PC-3 (cell line): ENCODE results near the gene GATAD2B. TPM values are rescaled to one million over a fixed set of nuclear protein-coding genes. Genes with fewer than 3 reads are reported as not detected.
A peak's percentile ranks its signal among the peaks of the same experiment; 100 is the strongest.

Source experiments
- ATAC-seq: fragments of 200-7000 bp; cut with Tn5 transposase; 2 replicates; pipeline ENCODE4 v1.9.1; 2020; ENCODE audit warnings: mild to moderate bottlenecking, moderate library complexity
- BruUV-seq: library from RNA; stranded (reverse); fragments of 400-500 nt; replicated peaks from 2 replicates; lab custom pipeline; 2021; lab: Mats Ljungman, UMichigan
- CTCF ChIA-PET: fragments of 300-600 bp; sonication (Branson Sonifier 250); formaldehyde crosslinking; loops from one replicate; lab custom pipeline; 2022; ENCODE audit warnings: antibody characterized with exemption; lab: Charles Lee
- POLR2A ChIA-PET: fragments of 300-600 bp; sonication (Branson Sonifier 250); formaldehyde crosslinking; loops from one replicate; lab custom pipeline; 2022; ENCODE audit warnings: antibody characterized with exemption; ENCODE audit not compliant: unreplicated experiment; lab: Charles Lee
- DNase-seq: peaks from one replicate; pipeline ENCODE4 v3.0.0-alpha.2; 2015
- H2AFZ ChIP-seq: fragments of 300-600 bp; sonication (generic); 2 replicates; pipeline ENCODE4 v1.6.0; 2016; ENCODE audit warnings: antibody characterized with exemption, low read length
- H3F3A ChIP-seq: fragments of 300-600 bp; sonication (generic); one replicate; pipeline ENCODE4 v1.6.0; 2017; ENCODE audit warnings: antibody characterized with exemption, low read length, control low read depth, mild to moderate bottlenecking; ENCODE audit not compliant: unreplicated experiment
- H3K27ac ChIP-seq: fragments of 300-600 bp; sonication (generic); 2 replicates; pipeline ENCODE4 v1.5.1; 2016; ENCODE audit warnings: mild to moderate bottlenecking, low read length
- H3K27me3 ChIP-seq: fragments of 300-600 bp; sonication (generic); 2 replicates; pipeline ENCODE4 v1.6.1; 2016; ENCODE audit warnings: low read length, mixed read lengths
- H3K36me3 ChIP-seq: fragments of 300-600 bp; sonication (generic); 2 replicates; pipeline ENCODE4 v1.6.1; 2016; ENCODE audit warnings: low read depth, mixed run types, low read length, mixed read lengths
- H3K4me1 ChIP-seq: fragments of 300-600 bp; sonication (generic); 2 replicates; pipeline ENCODE4 v1.5.1; 2016; ENCODE audit warnings: low read length; ENCODE audit not compliant: insufficient read depth
- H3K4me2 ChIP-seq: fragments of 300-600 bp; sonication (generic); 2 replicates; pipeline ENCODE4 v1.6.0; 2016; ENCODE audit warnings: low read length
- H3K4me3 ChIP-seq: fragments of 300-600 bp; sonication (generic); 2 replicates; pipeline ENCODE4 v1.5.1; 2016; ENCODE audit warnings: mild to moderate bottlenecking, low read length, mixed read lengths
- H3K79me2 ChIP-seq: fragments of 300-600 bp; sonication (generic); 2 replicates; pipeline ENCODE4 v1.6.1; 2017; ENCODE audit warnings: low read length, mixed read lengths
- H3K9ac ChIP-seq: fragments of 300-600 bp; sonication (generic); 2 replicates; pipeline ENCODE4 v1.6.0; 2016; ENCODE audit warnings: mild to moderate bottlenecking, low read length
- H3K9me2 ChIP-seq: fragments of 300-600 bp; sonication (generic); replicated peaks from 2 replicates; pipeline ENCODE4 v1.6.1; 2016; ENCODE audit warnings: mixed run types, low read length, mixed read lengths
- H3K9me3 ChIP-seq: fragments of 300-600 bp; sonication (generic); 2 replicates; pipeline ENCODE4 v1.6.1; 2016; ENCODE audit warnings: low read length, mixed read lengths
- H4K20me1 ChIP-seq: fragments of 300-600 bp; sonication (generic); 2 replicates; pipeline ENCODE4 v1.6.1; 2016; ENCODE audit warnings: low read length, mixed read lengths
- CTCF ChIP-seq: fragments of 300-600 bp; sonication (generic); conservative IDR thresholded peaks from 2 replicates; pipeline ENCODE4 v1.5.1; 2017; ENCODE audit warnings: antibody characterized with exemption, low read depth, mild to moderate bottlenecking, low read length
- EZH2 ChIP-seq: fragments of 300-600 bp; sonication (generic); IDR thresholded peaks from one replicate; pipeline ENCODE4 v1.6.1; 2017; ENCODE audit warnings: antibody characterized with exemption, mild to moderate bottlenecking, low read length; ENCODE audit not compliant: unreplicated experiment
- EZH2phosphoT487 ChIP-seq: fragments of 300-600 bp; sonication (generic); IDR thresholded peaks from 2 replicates; pipeline ENCODE4 v1.6.1; 2018; ENCODE audit warnings: mild to moderate bottlenecking, antibody characterized with exemption, low read length, borderline replicate concordance
- intact Hi-C: fragments of 100-400 bp; cut with micrococcal nuclease; formaldehyde crosslinking; loops from 2 replicates; pipeline ENCODE4 v1.9.0; 2023
- total RNA-seq: library from RNA; depleted of rRNA; stranded (reverse); fragments of >200 nt; gene quantifications from 2 replicates; pipeline ENCODE4 v1.2.3, GENCODE V29; 2014

GATAD2B gene
- total RNA-seq, 1 experiment from 2014 or later, result 7.2 TPM

- BruUV-seq, result TSS peak; percentile 17
- Histone ChIP-seq H2AFZ (no peak overlapping the region), H3F3A (no peaks in the 10 kb centered on the region), H3K4me1 (no peaks in the 10 kb centered on the region), H3K4me2 (no peak overlapping the region), H3K9me2 (no peaks in the 10 kb centered on the region), H3K36me3 (peaks cover 4% of the 10 kb centered on the region; the same call in 1 of the 2 replicates), H3K9ac (no peak overlapping the region), H3K4me3 (no peak overlapping the region), H3K27me3 (no peaks in the 10 kb centered on the region), H4K20me1 (no peaks in the 10 kb centered on the region), H3K9me3 (no peaks in the 10 kb centered on the region), H3K27ac (no peak overlapping the region), H3K79me2 (no peaks in the 10 kb centered on the region)
- CTCF ChIA-PET, result no interaction called here
- no peak for TF ChIP-seq EZH2phosphoT487
- peak; percentile 15; the same call in 1 of the 2 replicates for TF ChIP-seq CTCF
- no peak for TF ChIP-seq EZH2
- no peak for DNase-seq
- POLR2A ChIA-PET, result no interaction called here
- ATAC-seq, result 0 out of 2 replicates have a peak, but pooled peaks have one; percentile 34
- intact Hi-C loops, result no loop called here
Measured at GRCh38 chr1:153929981-153930948, 7.5 kb upstream of the GATAD2B start.

- intact Hi-C loops, result no loop called here
- Histone ChIP-seq H3F3A (no peaks in the 10 kb centered on the region), H3K36me3 (peaks cover 4% of the 10 kb centered on the region; the same call in 1 of the 2 replicates)
Measured at GRCh38 chr1:153929426-153929825, 6.7 kb upstream of the GATAD2B start.

More at GRCh38 chr1:153929426-153929825, 6.7 kb upstream of the GATAD2B start:
- H3K9ac ChIP-seq, result no peak overlapping the region
- POLR2A ChIA-PET, result interaction anchor here (0.6 kb wide), 1 partner anchor 11 kb away, joined by 4 read pairs; no protein-coding TSS in a partner anchor
- no peaks in the 10 kb centered on the region for H3K9me3 ChIP-seq
- H3K27ac ChIP-seq, result no peak overlapping the region
- H3K4me2 ChIP-seq, result no peak overlapping the region
- peaks cover 2% of the 10 kb centered on the region for H3K4me1 ChIP-seq
- ATAC-seq (no peak), DNase-seq (no peak)
- BruUV-seq, result no TSS peak
- no peak overlapping the region for H2AFZ ChIP-seq
- TF ChIP-seq EZH2phosphoT487 (no peak), CTCF (no peak), EZH2 (no peak)
- H3K79me2 ChIP-seq, result no peaks in the 10 kb centered on the region
- H3K4me3 ChIP-seq, result no peak overlapping the region
- H3K9me2 ChIP-seq, result no peaks in the 10 kb centered on the region
- CTCF ChIA-PET, result no interaction called here
- H3K27me3 ChIP-seq, result no peaks in the 10 kb centered on the region
- no peaks in the 10 kb centered on the region for H4K20me1 ChIP-seq
